Parathyroid adenoma (tissue), 2 donors: ENCODE results near the gene MERTK.

ENCODE experiments used
- H2AFZ ChIP-seq: fragments of 300-600 bp; sonication (generic); one replicate; pipeline ENCODE4 v1.7.0; 2017; ENCODE audit warnings: antibody characterized with exemption, mild to moderate bottlenecking
- H3K27ac ChIP-seq: fragments of 300-600 bp; sonication (generic); one replicate; pipeline ENCODE4 v1.7.0; 2017
- H3K27me3 ChIP-seq: fragments of 300-600 bp; sonication (generic); one replicate; pipeline ENCODE4 v1.7.0; 2017; ENCODE audit warnings: low read length; ENCODE audit not compliant: control insufficient read depth, insufficient read depth
- H3K36me3 ChIP-seq: fragments of 300-600 bp; sonication (generic); one replicate; pipeline ENCODE4 v1.7.0; 2017; ENCODE audit warnings: low read length; ENCODE audit not compliant: control insufficient read depth, insufficient read depth
- H3K4me1 ChIP-seq: fragments of 300-600 bp; sonication (generic); one replicate; pipeline ENCODE4 v1.7.0; 2017; ENCODE audit warnings: control low read depth
- H3K4me2 ChIP-seq: fragments of 300-600 bp; sonication (generic); one replicate; pipeline ENCODE4 v1.7.0; 2017; ENCODE audit warnings: low read length
- H3K4me3 ChIP-seq: fragments of 300-600 bp; sonication (generic); one replicate; pipeline ENCODE4 v1.7.0; 2017; ENCODE audit warnings: low read depth, low read length
- H3K79me2 ChIP-seq: fragments of 300-600 bp; sonication (generic); one replicate; pipeline ENCODE4 v1.7.0; 2017; ENCODE audit warnings: control low read depth
- H3K9ac ChIP-seq: fragments of 300-600 bp; sonication (generic); one replicate; pipeline ENCODE4 v1.7.0; 2017; ENCODE audit warnings: mild to moderate bottlenecking
- H3K9me3 ChIP-seq: fragments of 300-600 bp; sonication (generic); one replicate; pipeline ENCODE4 v1.7.0; 2017; ENCODE audit warnings: low read length; ENCODE audit not compliant: control insufficient read depth
- TF ChIP-seq, protein P1 (sequence below): fragments of 300-600 bp; sonication (generic); IDR thresholded peaks from one replicate; pipeline ENCODE4 v1.7.0; 2017; ENCODE audit warnings: antibody characterized with exemption, mild to moderate bottlenecking
- donor health status: primary hyperparathyroidism.

The MERTK gene

DNA sequence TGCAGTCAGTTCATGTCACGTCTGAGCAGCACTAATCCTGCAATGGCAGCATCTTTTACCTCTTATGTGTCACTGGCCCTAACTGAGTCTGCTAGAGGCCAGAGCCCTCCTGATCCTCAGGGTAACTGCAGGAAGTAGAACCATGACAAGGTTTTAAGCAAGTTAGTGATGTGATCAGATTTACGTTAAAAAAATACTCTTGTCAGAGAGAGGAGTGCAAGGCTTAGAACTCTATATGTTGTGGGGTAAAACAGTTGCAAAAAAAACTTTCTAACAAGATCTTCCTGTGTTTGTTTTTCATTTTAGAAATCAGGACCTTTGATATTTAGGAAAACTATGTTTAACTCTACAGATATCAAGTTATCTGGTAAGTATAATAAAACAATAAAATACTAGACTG is 161.3 kb downstream of the MERTK start:
- Histone ChIP-seq H3K4me3 (no peak overlapping the region), H3K9me3 (no peaks in the 10 kb centered on the region), H3K9ac (no peak overlapping the region), H3K27me3 (no peaks in the 10 kb centered on the region), H2AFZ (no peak overlapping the region), H3K36me3 (no peaks in the 10 kb centered on the region), H3K27ac (no peak overlapping the region), H3K4me1 (peaks cover 6% of the 10 kb centered on the region), H3K4me2 (no peak overlapping the region), H3K79me2 (peaks cover 52% of the 10 kb centered on the region)
- TF ChIP-seq, protein P1, sequence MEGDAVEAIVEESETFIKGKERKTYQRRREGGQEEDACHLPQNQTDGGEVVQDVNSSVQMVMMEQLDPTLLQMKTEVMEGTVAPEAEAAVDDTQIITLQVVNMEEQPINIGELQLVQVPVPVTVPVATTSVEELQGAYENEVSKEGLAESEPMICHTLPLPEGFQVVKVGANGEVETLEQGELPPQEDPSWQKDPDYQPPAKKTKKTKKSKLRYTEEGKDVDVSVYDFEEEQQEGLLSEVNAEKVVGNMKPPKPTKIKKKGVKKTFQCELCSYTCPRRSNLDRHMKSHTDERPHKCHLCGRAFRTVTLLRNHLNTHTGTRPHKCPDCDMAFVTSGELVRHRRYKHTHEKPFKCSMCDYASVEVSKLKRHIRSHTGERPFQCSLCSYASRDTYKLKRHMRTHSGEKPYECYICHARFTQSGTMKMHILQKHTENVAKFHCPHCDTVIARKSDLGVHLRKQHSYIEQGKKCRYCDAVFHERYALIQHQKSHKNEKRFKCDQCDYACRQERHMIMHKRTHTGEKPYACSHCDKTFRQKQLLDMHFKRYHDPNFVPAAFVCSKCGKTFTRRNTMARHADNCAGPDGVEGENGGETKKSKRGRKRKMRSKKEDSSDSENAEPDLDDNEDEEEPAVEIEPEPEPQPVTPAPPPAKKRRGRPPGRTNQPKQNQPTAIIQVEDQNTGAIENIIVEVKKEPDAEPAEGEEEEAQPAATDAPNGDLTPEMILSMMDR: no peak

DNA sequence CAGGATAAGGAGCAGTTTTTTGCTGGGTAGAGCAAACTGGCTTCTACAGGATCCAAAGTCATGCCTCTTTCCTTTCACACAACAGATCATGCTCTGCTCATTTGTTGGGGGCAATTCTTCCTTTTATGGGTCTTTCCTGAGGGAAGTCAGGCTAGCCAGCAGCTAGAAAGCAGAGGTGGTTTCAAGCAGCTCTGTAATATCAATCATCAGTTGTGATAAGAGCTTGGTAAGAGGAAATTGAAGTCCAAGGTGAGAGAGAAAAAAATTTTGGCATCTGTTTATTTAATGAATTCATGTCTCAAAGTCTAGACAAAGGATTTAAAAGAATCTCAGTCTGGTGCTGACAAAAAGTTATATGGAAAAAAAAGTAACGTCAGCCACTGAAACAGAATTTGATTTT is 162.9 kb downstream of the MERTK start:
- no peak overlapping the region for H3K27ac ChIP-seq
- no peaks in the 10 kb centered on the region for H3K36me3 ChIP-seq
- no peak overlapping the region for H3K9ac ChIP-seq
- H3K4me2 ChIP-seq: no peak overlapping the region
- TF ChIP-seq, protein P1: no peak
- H3K79me2 ChIP-seq: peaks cover 52% of the 10 kb centered on the region
- no peaks in the 10 kb centered on the region for H3K9me3 ChIP-seq
- H3K27me3 ChIP-seq: no peaks in the 10 kb centered on the region
- no peak overlapping the region for H3K4me3 ChIP-seq
- H2AFZ ChIP-seq: no peak overlapping the region
- H3K4me1 ChIP-seq: peaks cover 6% of the 10 kb centered on the region

DNA sequence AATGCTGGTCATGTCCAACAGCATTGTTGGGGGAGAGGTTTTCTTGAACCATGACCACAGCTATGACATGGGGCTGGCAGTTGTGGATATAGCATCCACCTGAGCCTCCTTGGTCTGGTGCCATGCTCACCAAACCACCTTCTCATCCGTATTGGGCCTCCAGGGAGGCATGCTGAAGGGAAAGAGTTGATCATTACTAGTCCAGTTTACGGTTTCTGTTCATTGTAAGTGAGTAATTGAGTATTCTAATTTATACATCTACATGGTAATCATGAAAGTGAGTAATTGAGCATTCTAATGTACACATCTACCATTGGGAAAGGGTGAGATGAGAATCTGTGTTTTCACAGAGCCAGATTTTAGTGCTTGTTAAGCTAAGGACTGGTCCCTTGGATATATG is 163.4 kb downstream of the MERTK start:
- Histone ChIP-seq H3K4me2 (no peak overlapping the region), H3K4me3 (no peak overlapping the region), H3K9me3 (no peaks in the 10 kb centered on the region), H3K27me3 (no peaks in the 10 kb centered on the region), H2AFZ (no peak overlapping the region), H3K9ac (no peak overlapping the region), H3K4me1 (peaks cover 2% of the 10 kb centered on the region), H3K36me3 (no peaks in the 10 kb centered on the region), H3K79me2 (peaks cover 52% of the 10 kb centered on the region), H3K27ac (no peak overlapping the region)
- TF ChIP-seq, protein P1: no peak

DNA sequence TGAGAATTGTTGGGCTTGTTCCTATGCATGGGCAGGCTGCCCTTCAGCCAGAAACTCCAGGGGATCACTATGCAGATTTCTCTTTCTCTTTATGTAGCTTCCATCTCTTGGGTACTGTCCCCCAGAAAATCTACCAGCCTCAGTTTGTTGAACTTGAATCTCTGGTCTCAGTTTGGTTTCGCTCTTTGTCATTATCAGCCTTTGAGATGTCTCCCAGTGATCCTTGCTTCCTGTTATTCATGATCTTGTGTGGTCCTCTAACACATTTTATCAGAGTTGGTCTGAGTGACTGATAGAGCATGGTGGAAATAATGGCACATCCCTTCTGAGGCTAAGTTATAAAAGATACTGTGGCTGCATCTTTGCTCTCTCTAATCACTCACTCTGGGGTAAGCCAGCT is 164.5 kb downstream of the MERTK start:
- H3K27ac ChIP-seq: no peak overlapping the region
- no peaks in the 10 kb centered on the region for H3K4me1 ChIP-seq
- no peak overlapping the region for H3K4me2 ChIP-seq
- no peak overlapping the region for H3K9ac ChIP-seq
- H3K79me2 ChIP-seq: peaks cover 48% of the 10 kb centered on the region
- H3K4me3 ChIP-seq: no peak overlapping the region
- no peaks in the 10 kb centered on the region for H3K36me3 ChIP-seq
- H3K27me3 ChIP-seq: no peaks in the 10 kb centered on the region
- no peak overlapping the region for H2AFZ ChIP-seq
- TF ChIP-seq, protein P1: no peak
- H3K9me3 ChIP-seq: no peaks in the 10 kb centered on the region

DNA sequence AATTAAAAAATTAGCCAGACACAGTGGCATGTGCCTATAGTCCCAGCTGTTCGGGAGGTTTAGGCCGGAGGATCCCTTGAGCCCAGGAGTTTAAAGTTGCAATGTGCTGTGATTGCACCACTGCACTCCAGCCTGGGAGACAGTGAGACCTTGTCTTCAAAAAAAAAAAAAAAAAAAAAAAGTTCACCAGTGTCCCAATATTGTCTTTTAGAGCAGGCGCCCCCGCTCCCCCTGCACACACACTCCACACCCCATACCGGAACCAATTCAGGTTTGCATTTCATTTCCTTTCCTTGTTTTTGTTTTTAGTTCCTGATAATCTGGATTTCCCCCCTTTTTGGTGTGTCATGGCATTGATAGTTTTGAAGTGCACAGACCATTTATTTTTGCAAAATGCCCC is 167.1 kb downstream of the MERTK start:
- Histone ChIP-seq H3K36me3 (no peaks in the 10 kb centered on the region), H3K79me2 (peaks cover 37% of the 10 kb centered on the region), H3K4me2 (no peak overlapping the region), H3K9me3 (no peaks in the 10 kb centered on the region), H3K4me3 (no peak overlapping the region), H3K27me3 (no peaks in the 10 kb centered on the region), H3K9ac (no peak overlapping the region), H3K27ac (no peak overlapping the region), H3K4me1 (no peaks in the 10 kb centered on the region), H2AFZ (no peak overlapping the region)
- TF ChIP-seq, protein P1: no peak
